ENCODE results near the gene URB2. TPM values are rescaled to one million over a fixed set of nuclear protein-coding genes. Genes with fewer than 3 reads are reported as not detected.

The URB2 gene
- total RNA-seq, 4 donors from 2014 or later: 8.7 to 13.1 (median 10.0) TPM

- H3K4me3 ChIP-seq: no peak overlapping the region
- no peaks in the 10 kb centered on the region for H3K27me3 ChIP-seq
- no peak for TF ChIP-seq POLR2A (IDR thresholded peaks at IDR 0.05)
- TF ChIP-seq EP300 (IDR thresholded peaks at IDR 0.05): no peak
- no peak for TF ChIP-seq CTCF (IDR thresholded peaks at IDR 0.05)
- H3K4me1 ChIP-seq: no peaks in the 10 kb centered on the region
- no peak overlapping the region for H3K27ac ChIP-seq
- WGBS, 2 donors: 92 to 94% methylated on average over 5 to 9 of the region's 9 CpGs
- no peaks in the 10 kb centered on the region for H3K9me3 ChIP-seq
- peaks cover 5 to 61% (median 12%) of the 10 kb centered on the region in 3 donors for H3K36me3 ChIP-seq
- DNase-seq (ENCODE audit: low spot score in 2 of 2): no peak
Observed at GRCh38 chr1:229636042-229636441, 10.0 kb downstream of the URB2 start.

GRCh38 chr1:229637746-229638145 is 11.7 kb downstream of the URB2 start:
- no peak overlapping the region for H3K27ac ChIP-seq
- no peaks in the 10 kb centered on the region for H3K4me1 ChIP-seq
- no peak overlapping the region for H3K4me3 ChIP-seq
- peaks cover 5 to 72% (median 12%) of the 10 kb centered on the region in 3 donors for H3K36me3 ChIP-seq
- no peaks in the 10 kb centered on the region for H3K9me3 ChIP-seq
- no peak for DNase-seq (ENCODE audit: low spot score in 2 of 2)
- TF ChIP-seq POLR2A (IDR thresholded peaks at IDR 0.05) (no peak), EP300 (IDR thresholded peaks at IDR 0.05) (no peak), CTCF (IDR thresholded peaks at IDR 0.05) (no peak)
- no peaks in the 10 kb centered on the region for H3K27me3 ChIP-seq
- WGBS, 2 donors: 95% methylated on average over 12 of the region's 12 CpGs

GRCh38 chr1:229640455-229640854 is 14.4 kb downstream of the URB2 start:
- TF ChIP-seq POLR2A (IDR thresholded peaks at IDR 0.05): no peak
- TF ChIP-seq EP300 (IDR thresholded peaks at IDR 0.05): no peak
- no peak for TF ChIP-seq CTCF (IDR thresholded peaks at IDR 0.05)
- Histone ChIP-seq H3K27me3 (no peaks in the 10 kb centered on the region), H3K27ac (no peak overlapping the region), H3K9me3 (no peaks in the 10 kb centered on the region), H3K36me3 (peaks cover 4 to 80% (median 5%) of the 10 kb centered on the region in 3 donors), H3K4me1 (peaks cover 0 to 3% (median 0%) of the 10 kb centered on the region in 4 donors), H3K4me3 (no peak overlapping the region)
- 80 to 83% methylated on average over 12 of the region's 12 CpGs for WGBS, 2 donors
- DNase-seq (ENCODE audit: low spot score in 2 of 2): no peak

- H3K36me3 ChIP-seq: peaks cover 0 to 80% (median 0%) of the 10 kb centered on the region in 3 donors
- DNase-seq (ENCODE audit: low spot score in 2 of 2): no peak
- H3K27ac ChIP-seq: no peak overlapping the region
- WGBS, 2 donors: 94 to 100% methylated on average over 3 of the region's 3 CpGs
- no peaks in the 10 kb centered on the region for H3K27me3 ChIP-seq
- H3K4me1 ChIP-seq: peaks cover 0 to 5% (median 0%) of the 10 kb centered on the region in 4 donors
- TF ChIP-seq CTCF (IDR thresholded peaks at IDR 0.05): no peak
- no peak overlapping the region for H3K4me3 ChIP-seq
- H3K9me3 ChIP-seq: no peaks in the 10 kb centered on the region
Observed at GRCh38 chr1:229641306-229641705, 15.3 kb downstream of the URB2 start.

- peaks cover 0 to 80% (median 0%) of the 10 kb centered on the region in 3 donors for H3K36me3 ChIP-seq
- no peaks in the 10 kb centered on the region for H3K9me3 ChIP-seq
- no peaks in the 10 kb centered on the region for H3K27me3 ChIP-seq
- TF ChIP-seq POLR2A (IDR thresholded peaks at IDR 0.05): no peak
- TF ChIP-seq CTCF (IDR thresholded peaks at IDR 0.05): no peak
- TF ChIP-seq EP300 (IDR thresholded peaks at IDR 0.05): no peak
- H3K4me1 ChIP-seq: peaks cover 0 to 5% (median 0%) of the 10 kb centered on the region in 4 donors
- H3K27ac ChIP-seq: no peak overlapping the region
- DNase-seq (ENCODE audit: low spot score in 2 of 2): no peak
- H3K4me3 ChIP-seq: no peak overlapping the region
- WGBS, 2 donors: 71 to 76% methylated on average over 5 of the region's 5 CpGs
Observed at GRCh38 chr1:229642376-229642775, 16.3 kb downstream of the URB2 start.

Measured in tibial nerve (tissue), 4 donors.